ENCODE measurements around the gene ACAP2. TPM values are rescaled to one million over a fixed set of nuclear protein-coding genes. Genes with fewer than 3 reads are reported as not detected.
"Not testable (repeated sequence)": the region's sequence is repeated elsewhere in the genome, so short reads cannot be mapped to it uniquely, and the experiment has no call there.

Gene ACAP2
- total RNA-seq, 2 donors from 2014 or later = 24.3 to 25.3 TPM

DNA sequence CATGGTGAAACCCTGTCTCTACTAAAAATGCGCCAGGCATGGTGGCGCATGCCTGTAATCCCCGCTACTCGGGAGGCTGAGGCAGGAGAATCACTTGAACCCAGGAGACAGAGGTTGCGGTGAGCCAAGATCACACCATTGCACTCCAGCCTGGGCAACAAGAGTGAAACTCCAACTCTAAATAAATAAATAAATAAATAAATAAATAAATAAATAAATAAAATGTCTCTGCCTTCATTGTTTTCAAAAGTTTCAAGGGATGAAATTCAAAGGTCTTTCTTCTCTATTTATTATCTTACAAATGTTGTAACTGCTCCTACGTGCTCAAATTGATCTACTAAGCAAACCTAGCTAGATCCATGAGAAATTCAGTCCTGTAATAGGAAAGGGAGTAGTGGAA lies 44.4 kb downstream of the ACAP2 start:
- ATAC-seq; intact Hi-C loops (cut with DNase I); DNase-seq: not testable (repeated sequence)

DNA sequence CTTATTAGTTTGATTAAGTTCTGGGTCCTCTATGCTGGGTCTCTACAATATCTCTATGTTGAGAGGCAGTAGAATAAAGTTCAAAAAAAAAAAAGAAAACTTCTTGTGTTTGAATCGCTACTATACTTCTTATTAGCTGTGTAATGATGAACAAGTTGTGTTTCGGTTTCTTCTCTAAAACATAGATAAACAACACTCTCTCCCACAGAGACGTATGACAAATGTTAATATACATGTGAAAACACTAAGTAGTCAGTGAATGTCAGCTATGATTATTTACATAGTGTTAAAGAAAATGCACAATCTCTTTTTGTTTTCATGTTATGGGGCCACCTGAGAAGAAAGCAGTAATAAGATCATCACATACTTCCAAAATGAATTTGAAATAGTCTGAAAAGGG lies 45.3 kb downstream of the ACAP2 start:
- intact Hi-C loops (cut with DNase I) = no loop called here
- ATAC-seq = no peak
- no peak for DNase-seq

DNA sequence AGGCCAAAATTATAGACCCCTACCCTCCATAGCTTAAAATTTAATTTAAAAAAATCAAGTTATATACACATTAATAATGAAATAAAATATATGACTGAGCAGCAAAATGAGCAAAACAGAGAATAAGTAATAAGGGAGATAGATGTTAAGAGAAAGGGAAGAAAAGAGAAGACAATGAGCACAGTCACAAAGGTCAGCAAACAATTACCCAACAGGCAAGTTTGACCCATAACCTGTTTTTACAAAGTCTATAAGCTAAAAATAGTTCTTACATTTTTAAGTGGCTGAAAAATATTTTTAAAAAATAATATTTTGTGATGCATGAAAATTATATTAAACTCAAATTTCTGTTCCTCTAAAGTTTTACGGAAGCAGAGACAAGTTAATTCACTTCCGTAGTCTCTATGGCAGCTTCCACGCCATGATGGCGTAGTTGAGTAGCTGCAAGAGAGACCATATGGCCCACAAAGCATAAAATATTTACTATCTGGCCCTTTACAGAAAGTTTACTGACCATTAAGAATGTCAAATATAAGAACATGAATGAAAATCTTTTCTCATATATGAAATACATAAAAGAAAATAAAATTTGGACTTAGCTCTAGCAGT lies 47.5 kb downstream of the ACAP2 start:
- DNase-seq (no peak), ATAC-seq (no peak)
- intact Hi-C loops (cut with DNase I) = no loop called here

DNA sequence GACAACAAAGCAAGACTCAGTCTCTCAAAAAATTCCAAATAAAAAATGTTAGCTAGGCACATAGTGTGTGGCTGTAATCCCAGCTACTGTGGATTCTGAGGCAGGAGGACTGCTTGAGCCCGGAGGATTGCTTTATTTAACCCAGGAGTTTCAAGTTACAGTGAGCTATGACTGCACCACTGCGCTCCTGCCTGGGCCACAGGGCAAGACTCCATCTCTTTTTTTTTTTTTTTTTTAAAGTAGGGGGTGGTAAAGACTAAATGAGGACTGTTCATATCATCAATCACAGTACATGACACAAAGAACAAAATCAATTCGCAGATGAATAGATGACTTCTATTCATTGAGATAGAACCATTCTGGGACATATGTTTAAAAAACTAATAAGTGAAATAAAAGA lies 48.1 kb downstream of the ACAP2 start:
- intact Hi-C loops (cut with DNase I) = no loop called here
- ATAC-seq (no peak), DNase-seq (no peak)

DNA sequence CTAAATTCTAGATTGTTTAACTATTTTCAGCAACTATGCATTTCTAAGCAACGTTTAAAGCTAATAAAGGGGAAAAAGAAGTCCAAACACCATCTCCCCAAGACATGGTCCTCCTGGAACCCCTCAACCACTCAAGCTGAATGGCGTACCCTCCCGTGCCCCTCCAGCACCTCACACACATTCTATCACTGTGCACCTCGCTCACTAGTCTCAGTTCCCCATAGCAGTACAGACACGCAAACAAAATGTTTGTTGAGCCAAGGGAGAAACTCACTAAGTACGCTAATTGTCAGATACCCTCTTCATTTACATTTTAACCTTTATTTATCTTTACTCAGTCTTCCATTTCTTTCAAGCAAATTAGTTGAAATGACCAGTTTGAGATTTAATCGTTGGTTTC lies 48.8 kb downstream of the ACAP2 start:
- ATAC-seq = no peak
- intact Hi-C loops (cut with DNase I) = no loop called here
- no peak for DNase-seq

DNA sequence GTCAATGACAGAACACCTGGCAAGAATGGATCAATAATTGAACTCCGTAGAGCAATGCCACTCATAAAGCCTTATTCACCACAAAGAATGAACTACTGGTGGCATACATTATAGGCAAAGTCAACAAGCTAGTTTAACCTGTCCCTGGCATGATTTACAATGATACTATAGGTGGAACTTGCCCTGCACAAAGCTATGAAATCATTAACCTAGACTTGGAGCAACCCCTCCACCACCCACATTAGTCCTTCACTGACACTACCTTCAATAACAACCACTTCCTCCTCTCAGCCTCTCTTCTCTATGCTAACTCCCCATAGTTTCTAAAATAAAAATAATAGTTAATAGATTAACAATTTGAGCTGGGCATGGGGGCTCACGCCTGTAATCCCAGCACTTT lies 54.4 kb downstream of the ACAP2 start:
- no peak for ATAC-seq
- DNase-seq = no peak
- intact Hi-C loops (cut with DNase I) = no loop called here

DNA sequence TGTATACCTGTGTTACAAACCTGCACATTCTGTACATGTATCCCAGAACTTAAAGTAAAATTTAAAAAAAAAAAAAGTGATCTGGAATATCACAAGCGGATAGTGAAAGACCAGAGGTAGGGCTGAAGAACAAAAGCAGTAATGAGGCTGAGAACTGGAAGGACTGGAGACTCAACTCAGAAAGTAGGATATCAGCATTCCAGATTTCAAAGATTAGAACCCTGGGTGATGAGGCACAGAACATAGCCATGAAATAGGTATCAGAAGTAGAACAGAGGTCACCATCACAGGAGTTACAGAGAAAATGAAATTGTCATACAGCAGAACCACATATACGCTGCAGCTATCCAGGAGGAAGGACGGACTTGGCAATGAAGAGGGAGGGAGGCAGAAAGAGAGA lies 56.1 kb downstream of the ACAP2 start:
- ATAC-seq (no peak), DNase-seq (no peak)
- intact Hi-C loops (cut with DNase I) = no loop called here

DNA sequence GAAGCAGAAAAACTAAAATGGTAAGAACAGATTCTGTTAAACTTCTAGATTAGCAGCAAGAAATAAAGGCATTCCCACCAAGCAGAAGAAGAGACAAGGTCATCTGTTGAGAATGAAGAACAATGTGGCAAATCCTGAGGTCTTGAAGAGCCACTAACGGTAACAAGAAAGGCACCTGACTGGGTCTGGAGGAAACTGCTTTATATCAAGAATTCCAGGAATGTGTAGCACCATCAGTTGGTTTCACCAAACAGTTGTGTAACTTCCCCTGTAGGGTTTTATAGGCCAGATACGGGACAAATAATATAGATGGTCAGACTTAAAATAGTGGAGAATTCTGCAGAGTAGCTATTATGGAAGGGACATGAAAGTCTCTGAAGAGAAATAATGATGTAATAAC lies 57.3 kb downstream of the ACAP2 start:
- ATAC-seq = no peak
- DNase-seq = no peak
- intact Hi-C loops (cut with DNase I) = no loop called here

DNA sequence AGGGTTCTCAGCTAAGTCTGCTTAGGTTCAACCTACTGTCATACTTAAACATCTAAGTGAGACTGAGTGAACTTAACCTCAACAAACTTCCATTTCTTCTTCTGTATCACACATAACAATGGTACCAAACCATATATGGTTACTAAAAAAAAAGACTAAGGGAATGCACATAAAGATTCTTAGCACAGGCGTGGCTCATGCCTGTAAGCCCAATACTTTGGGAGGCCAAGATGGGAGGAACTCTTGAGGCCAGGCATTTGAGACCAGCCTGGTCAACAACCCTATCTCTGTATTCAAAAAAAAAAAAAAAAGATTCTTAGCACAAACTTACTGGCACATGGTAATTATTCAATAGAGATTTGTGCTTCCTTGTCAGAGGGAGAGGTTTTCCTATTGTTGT lies 57.9 kb downstream of the ACAP2 start:
- no peak for DNase-seq
- intact Hi-C loops (cut with DNase I) = no loop called here
- no peak for ATAC-seq

DNA sequence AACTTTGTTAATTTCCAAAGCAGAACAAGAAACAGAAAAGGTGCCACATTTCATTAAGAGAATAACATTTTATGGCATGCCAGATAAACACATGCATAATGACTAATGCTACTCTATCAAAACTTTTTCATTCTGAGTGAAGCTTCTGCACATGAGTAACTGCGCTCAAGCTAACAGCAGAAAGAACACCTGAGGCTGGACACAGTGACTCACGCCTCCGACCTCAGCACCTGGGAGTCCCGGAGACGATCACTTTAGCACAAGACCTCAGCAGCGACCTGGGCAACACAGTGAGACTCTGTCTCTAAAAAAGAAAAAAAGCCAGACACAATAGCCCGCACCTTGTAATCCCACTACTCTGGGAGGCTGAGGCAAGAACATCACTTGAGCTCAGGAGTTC lies 70.6 kb downstream of the ACAP2 start:
- ATAC-seq = no peak
- intact Hi-C loops (cut with DNase I) = no loop called here
- DNase-seq = no peak

DNA sequence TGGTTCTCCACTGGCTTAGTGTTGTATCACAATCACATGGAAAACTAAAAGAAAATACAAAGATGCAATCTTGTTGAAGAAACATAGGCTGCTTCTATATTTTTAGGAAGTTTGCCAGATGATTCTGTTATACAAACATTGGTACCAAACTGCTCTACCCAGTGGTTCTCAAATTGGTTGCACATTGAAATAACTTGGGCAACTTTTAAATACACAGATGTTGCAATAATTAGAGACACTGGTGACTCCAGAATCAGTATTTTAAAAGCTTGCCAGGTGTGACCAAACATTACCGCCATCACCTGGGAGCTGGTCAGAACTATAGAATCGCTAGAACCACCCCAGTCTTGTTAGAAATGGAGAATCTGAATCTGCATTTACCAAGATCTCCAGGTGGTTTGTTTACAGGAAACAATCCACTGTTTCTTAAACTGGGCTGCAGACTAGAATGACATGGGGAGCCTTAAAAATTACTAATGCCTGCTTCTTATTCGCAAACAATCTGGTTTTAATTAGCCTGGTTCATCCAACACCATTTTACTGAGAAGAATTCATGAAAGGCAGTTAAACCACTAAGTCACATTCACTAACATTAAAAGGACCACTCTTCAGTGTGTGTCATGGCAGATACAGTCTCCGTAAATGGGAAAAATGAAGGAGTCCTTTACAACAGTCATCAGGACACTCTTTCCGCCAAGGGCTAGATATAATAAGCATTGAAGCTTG lies 76.5 kb downstream of the ACAP2 start:
- no peak for ATAC-seq
- intact Hi-C loops (cut with DNase I) = no loop called here
- no peak for DNase-seq

DNA sequence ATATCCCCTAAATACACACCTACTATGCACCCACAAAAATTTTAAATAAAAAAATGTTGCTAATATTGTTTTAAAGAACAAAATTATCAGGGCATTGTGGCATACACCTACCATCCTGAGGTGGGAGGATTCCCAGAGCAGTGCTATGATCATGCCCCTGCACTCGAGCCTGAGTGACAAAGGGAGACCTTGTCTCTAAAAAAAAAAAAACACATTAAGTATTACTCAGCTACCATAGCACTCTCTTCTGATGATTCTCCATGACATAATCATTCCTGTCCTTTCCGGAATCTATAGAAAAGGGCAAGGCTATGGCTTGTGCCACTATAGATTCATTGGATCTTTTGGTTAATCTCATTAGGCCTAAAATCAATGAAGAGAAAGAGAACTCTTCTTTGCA lies 77.4 kb downstream of the ACAP2 start:
- intact Hi-C loops (cut with DNase I) = no loop called here
- ATAC-seq = no peak
- no peak for DNase-seq

DNA sequence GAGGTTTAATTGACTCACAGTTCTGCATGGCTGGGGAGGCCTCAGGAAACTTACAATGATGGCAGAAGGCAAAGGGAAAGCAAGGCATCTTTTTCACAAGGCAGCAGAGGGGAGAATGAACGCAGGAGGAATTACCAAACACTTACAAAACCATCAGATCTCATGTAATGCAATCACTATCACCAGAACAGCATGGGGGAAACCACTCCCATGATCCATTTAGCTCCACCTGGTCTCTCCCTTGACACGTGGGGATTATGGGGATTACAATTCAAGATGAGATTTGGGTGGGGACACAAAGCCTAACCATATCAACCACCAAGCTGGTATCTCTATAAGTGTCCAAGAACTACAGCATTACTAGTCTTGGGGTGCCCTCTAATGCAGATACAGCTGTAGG lies 85.0 kb downstream of the ACAP2 start:
- ATAC-seq; intact Hi-C loops (cut with DNase I); DNase-seq: not testable (repeated sequence)

DNA sequence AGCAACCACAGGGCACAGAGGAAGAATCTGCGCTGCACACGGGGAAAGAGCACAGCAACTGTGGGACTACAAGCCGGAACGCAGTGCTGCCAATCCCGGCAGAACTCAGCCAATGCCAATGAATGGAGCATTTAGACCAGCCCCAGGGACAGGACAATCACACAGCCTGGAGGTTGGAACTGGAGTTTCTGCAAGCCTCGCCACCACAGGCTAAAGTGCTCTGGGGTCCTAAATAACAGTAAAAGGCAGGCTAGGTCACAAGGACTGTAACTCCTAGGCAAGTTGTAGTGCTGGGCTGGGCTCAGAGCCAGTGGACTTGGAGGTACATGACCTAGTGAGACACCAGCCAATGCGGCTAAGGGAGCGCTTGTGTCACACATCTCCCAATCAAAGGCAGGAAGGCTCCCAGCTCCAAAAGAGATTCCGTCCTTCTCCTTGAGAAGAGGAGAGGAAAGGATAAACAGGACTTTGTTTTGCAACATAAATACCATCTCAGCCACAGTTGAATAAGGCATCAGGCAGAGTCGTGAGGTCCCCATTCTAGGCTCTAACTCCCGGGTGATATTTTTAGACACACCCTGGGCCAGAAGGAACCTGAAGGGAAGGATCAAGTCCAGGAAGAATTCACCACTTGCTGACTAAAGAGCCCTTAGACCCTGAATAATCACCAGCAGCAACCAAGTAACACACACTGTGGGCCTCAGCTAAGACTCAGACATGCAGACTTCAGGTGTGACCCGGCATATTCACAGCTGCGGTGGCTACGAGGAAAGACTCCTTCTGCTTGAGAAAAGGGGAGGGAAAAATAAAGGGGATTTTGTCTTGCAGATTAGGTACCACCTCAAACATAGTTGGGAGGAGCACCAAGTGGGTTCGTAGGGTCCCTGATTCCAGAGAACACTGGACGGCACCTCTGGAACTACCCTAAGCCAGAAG lies 86.4 kb downstream of the ACAP2 start:
- peak; percentile 52 for DNase-seq
- intact Hi-C loops (cut with DNase I) = no loop called here
- ATAC-seq = peak; percentile 66 to 78

DNA sequence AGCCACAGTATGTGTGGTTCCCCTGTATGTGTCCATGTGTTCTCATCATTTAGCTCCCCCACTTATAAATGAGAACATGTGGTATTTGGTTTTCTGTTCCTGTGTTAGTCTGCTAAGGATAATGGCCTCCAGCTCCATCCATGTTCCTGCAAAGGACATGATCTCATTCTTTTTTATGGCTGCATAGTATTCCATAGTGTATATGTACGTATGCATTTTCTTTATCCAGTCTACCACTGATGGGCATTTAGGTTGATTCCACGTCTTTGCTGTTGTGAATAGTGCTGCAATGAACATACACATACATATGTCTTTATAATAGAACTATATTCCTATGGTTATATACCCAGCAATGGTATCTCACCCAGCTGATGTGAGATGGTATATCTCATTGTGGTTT lies 88.8 kb downstream of the ACAP2 start:
- ATAC-seq; DNase-seq; intact Hi-C loops (cut with DNase I): not testable (repeated sequence)

DNA sequence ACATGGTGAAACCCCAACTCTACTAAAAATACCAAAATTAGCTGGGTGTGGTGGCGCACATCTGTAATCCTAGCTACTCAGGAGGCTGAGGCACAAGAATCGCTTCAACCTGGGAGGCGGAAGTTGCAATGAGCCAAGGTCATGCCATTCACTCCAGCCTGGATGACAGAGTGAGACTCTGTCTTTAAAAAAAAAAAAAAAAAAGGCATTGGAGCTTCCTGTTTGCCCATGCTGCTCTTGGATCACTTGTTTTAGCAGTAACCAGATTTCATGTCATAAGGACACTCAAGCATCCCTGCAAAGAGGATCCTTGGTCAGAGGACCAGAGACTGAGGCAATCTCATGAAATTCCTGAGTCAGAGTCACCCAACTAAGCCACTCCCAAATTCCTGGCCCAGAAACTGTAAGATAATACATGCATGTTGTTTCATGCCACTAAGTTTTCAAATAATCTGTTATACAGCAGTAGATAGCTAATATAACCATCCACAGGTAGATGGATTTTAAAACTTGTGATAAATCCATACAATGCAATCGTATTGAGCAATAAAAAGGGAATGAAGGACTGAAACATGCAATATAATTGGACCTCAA lies 89.8 kb downstream of the ACAP2 start:
- no peak for ATAC-seq
- DNase-seq = no peak
- intact Hi-C loops (cut with DNase I) = no loop called here

DNA sequence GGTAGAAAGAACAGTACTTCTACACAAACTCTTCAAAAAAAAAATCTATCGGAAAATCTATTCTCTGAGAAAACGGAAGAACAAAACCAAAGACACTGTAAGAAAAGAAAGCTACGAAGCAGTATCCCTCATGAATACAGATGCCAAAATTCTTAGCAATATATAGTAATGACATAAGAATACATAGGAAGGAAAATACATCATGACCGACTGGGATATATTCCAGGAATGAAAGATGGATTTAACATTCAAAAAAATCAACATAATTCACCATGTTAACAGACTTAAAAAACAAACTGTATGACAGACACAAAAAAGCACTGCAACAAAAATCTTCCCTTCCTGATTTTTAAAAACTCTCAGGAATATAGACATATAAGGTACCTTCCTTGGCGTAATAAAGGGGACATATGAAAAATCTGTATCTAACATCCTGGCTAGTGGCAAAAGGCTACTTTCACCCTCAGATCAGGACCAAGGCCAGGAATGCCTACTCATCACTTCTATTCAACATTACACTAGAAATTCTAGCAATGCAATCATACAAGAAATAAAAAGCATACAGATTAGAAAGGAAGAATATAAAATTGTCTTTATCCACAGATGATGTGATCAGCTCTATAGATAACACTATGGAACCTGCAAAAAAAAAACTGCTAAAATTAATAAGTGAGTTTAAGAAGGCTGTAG lies 94.2 kb downstream of the ACAP2 start:
- ATAC-seq = no peak
- DNase-seq = no peak
- intact Hi-C loops (cut with DNase I) = no loop called here

DNA sequence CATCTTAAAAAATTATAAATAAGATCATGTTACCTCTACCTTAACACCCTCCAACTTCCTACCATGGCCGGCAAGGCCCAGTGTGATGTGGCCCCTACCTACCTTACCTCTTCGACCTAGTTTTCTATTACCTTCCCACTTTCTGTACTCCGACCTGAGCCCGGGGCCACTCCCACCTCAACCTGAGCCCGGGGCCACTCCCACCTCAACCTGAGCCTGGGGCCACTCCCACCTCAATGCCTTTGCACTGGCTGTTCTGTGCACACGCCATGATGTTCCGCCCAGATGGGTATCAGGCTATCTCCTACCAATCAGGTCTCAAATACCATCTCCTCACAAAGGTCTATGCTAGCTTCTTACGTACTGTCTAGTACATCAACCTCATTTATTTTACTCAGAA lies 105.1 kb downstream of the ACAP2 start:
- no peak for DNase-seq
- no peak for ATAC-seq
- intact Hi-C loops (cut with DNase I) = no loop called here

DNA sequence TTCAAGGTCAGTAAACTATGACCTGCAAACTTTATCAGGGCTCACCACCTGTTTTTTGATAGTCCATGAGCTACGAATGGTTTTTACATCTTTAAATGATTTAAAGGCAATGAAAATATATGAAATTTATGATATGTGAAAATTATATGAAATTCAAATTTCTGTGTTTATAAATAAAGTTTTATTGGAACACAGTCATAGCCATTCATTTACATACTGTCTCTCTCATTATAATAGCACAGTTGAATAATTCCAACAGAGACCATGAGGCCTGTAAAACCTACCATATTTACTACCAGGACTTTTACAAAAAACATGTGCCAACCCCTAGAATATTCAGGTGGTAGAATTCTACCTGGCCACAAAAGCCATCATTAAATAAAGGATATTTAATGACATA lies 107.9 kb downstream of the ACAP2 start:
- intact Hi-C loops (cut with DNase I) = no loop called here
- no peak for ATAC-seq
- DNase-seq = no peak
